Liver (tissue), 9 donors: ENCODE data around the gene WFIKKN2. TPM values are rescaled to one million over a fixed set of nuclear protein-coding genes. Genes with fewer than 3 reads are reported as not detected.

Source experiments
- DNase-seq: peaks from one replicate; pipeline ENCODE4 v3.0.0-alpha.2; 2017; ENCODE audit warnings: low spot score
- H3K27ac ChIP-seq, 2 donors: one replicate each; pipeline ENCODE4 v1.7.0; 2013; ENCODE audit warnings: inconsistent platforms in 2 of 2, low read length in 2 of 2, control low read depth in 1 of 2, low read depth in 1 of 2, mild to moderate bottlenecking in 1 of 2
- H3K27me3 ChIP-seq, 4 donors: one replicate each; pipeline versions ENCODE4 v1.6.1 to v1.7.0; 2013; ENCODE audit warnings: low read length in 3 of 4, inconsistent platforms in 1 of 4, mild to moderate bottlenecking in 1 of 4, moderate library complexity in 1 of 4; ENCODE audit not compliant: control insufficient read depth in 4 of 4, insufficient read depth in 4 of 4
- H3K36me3 ChIP-seq, 4 donors: one replicate each; pipeline versions ENCODE4 v1.6.1 to v1.7.0; 2013; ENCODE audit warnings: low read length in 3 of 4, mild to moderate bottlenecking in 3 of 4, low read depth in 1 of 4, moderate library complexity in 1 of 4; ENCODE audit not compliant: control insufficient read depth in 4 of 4, insufficient read depth in 3 of 4
- H3K4me1 ChIP-seq, 4 donors: one replicate each; pipeline versions ENCODE4 v1.6.1 to v1.7.0; 2013; ENCODE audit warnings: low read length in 3 of 4, mild to moderate bottlenecking in 3 of 4, moderate library complexity in 1 of 4; ENCODE audit not compliant: control insufficient read depth in 4 of 4, insufficient read depth in 4 of 4
- H3K4me3 ChIP-seq, 3 donors: one replicate each; pipeline versions ENCODE4 v1.6.1 to v1.7.0; 2013; ENCODE audit warnings: low read length in 3 of 3, control low read depth in 1 of 3, low read depth in 1 of 3, mild to moderate bottlenecking in 1 of 3
- H3K9ac ChIP-seq, 2 donors: one replicate each; pipeline ENCODE4 v1.7.0; 2013; ENCODE audit warnings: low read length in 2 of 2, mild to moderate bottlenecking in 2 of 2, moderate library complexity in 2 of 2, control low read depth in 1 of 2, low read depth in 1 of 2
- H3K9me3 ChIP-seq, 4 donors: one replicate each; pipeline versions ENCODE4 v1.6.1 to v1.7.0; 2013; ENCODE audit warnings: low read length in 3 of 4; ENCODE audit not compliant: control insufficient read depth in 4 of 4
- EGR1 ChIP-seq, 2 donors: IDR thresholded peaks; 2 replicates each; pipeline ENCODE4 v1.6.1; 2016 to 2018; ENCODE audit warnings: antibody characterized with exemption in 2 of 2, low read depth in 2 of 2
- FOXA1 ChIP-seq: IDR thresholded peaks from 2 replicates; pipeline ENCODE4 v1.6.1; 2016; ENCODE audit warnings: antibody characterized with exemption
- FOXA2 ChIP-seq: IDR thresholded peaks from 2 replicates; pipeline ENCODE4 v1.6.1; 2016; ENCODE audit warnings: antibody characterized with exemption
- GABPA ChIP-seq, 2 donors: IDR thresholded peaks in 1 of 2; conservative IDR thresholded peaks in 1 of 2; 2 replicates each; pipeline ENCODE4 v1.6.1; 2016; ENCODE audit warnings: antibody characterized with exemption in 2 of 2, mild to moderate bottlenecking in 1 of 2, moderate library complexity in 1 of 2
- HNF4A ChIP-seq, 2 donors: conservative IDR thresholded peaks; 2 replicates each; pipeline ENCODE4 v1.6.1; 2016; ENCODE audit warnings: antibody characterized with exemption in 2 of 2, mild to moderate bottlenecking in 2 of 2
- HNF4G ChIP-seq: IDR thresholded peaks from 2 replicates; pipeline ENCODE4 v1.6.1; 2016; ENCODE audit warnings: antibody characterized with exemption
- JUND ChIP-seq, 2 donors: IDR thresholded peaks; 2 replicates each; pipeline ENCODE4 v1.6.1; 2016; ENCODE audit warnings: antibody characterized with exemption in 2 of 2
- NR2F2 ChIP-seq: IDR thresholded peaks from 2 replicates; pipeline ENCODE4 v1.6.1; 2016; ENCODE audit warnings: antibody characterized with exemption
- RAD21 ChIP-seq, 2 donors: IDR thresholded peaks; 2 replicates each; pipeline ENCODE4 v1.6.1; 2016; ENCODE audit warnings: antibody characterized with exemption in 2 of 2, mild to moderate bottlenecking in 2 of 2
- RXRA ChIP-seq, 2 donors: IDR thresholded peaks; 2 replicates each; pipeline ENCODE4 v1.6.1; 2017 to 2018; ENCODE audit warnings: antibody characterized with exemption in 2 of 2, mild to moderate bottlenecking in 1 of 2
- SP1 ChIP-seq: IDR thresholded peaks from 2 replicates; pipeline ENCODE4 v1.6.1; 2018; ENCODE audit warnings: antibody characterized with exemption, mild to moderate bottlenecking
- TAF1 ChIP-seq: conservative IDR thresholded peaks from 2 replicates; pipeline ENCODE4 v1.6.1; 2016; ENCODE audit warnings: antibody characterized with exemption, mild to moderate bottlenecking
- YY1 ChIP-seq: IDR thresholded peaks from 2 replicates; pipeline ENCODE4 v1.6.1; 2016; ENCODE audit warnings: antibody characterized with exemption, mild to moderate bottlenecking
- WGBS: extraction: QIAGEN DNeasy Blood & Tissue Kit; methylation state at CpG from one replicate; pipeline ENCODE4 v1.1.7; 2013; 5-methylcytosine and 5-hydroxymethylcytosine counted together
- polyA plus RNA-seq, 2 donors: library from polyadenylated mRNA; stranded (reverse) in 1 of 2; unstranded in 1 of 2; fragments of 200-250 nt in 1 of 2; fragments of >200 nt in 1 of 2; fragmentation: Nextera tagmentation in 1 of 2; extraction: Ambion mirVana in 1 of 2; gene quantifications; one replicate each; pipeline versions ENCODE4 v1.2.1 to v1.2.3, GENCODE V29; 2013 to 2015
- total RNA-seq, 2 donors: library from RNA; depleted of rRNA; stranded (reverse); fragments of >200 nt; gene quantifications; one replicate each; pipeline ENCODE4 v1.2.3, GENCODE V29; 2014
- TF ChIP-seq, protein P1 (sequence below): IDR thresholded peaks from 2 replicates; pipeline ENCODE4 v1.6.1; 2016; ENCODE audit warnings: antibody characterized with exemption, mild to moderate bottlenecking
- TF ChIP-seq, protein P2 (sequence below): IDR thresholded peaks from 2 replicates; pipeline ENCODE4 v1.6.1; 2016; ENCODE audit warnings: antibody characterized with exemption
- TF ChIP-seq, protein P3 (sequence below): fragments of 150-350 bp; IDR thresholded peaks from 2 replicates; pipeline ENCODE4 v1.5.1; 2017; ENCODE audit warnings: improper control_type of control experiment, low read depth, low read length; ENCODE audit not compliant: missing input control
- TF ChIP-seq, protein P4 (sequence below): IDR thresholded peaks from 2 replicates; pipeline ENCODE4 v1.6.1; 2016; ENCODE audit warnings: antibody characterized with exemption
- donor health status: healthy.
- donor health status: healthy.
- donor health status: healthy.
- donor health status: healthy.
- donor health status: healthy.

The WFIKKN2 gene
- total and polyA plus RNA-seq, 4 donors, result 0.02 to 0.19 (median 0.07) TPM; not detected in 1

DNA sequence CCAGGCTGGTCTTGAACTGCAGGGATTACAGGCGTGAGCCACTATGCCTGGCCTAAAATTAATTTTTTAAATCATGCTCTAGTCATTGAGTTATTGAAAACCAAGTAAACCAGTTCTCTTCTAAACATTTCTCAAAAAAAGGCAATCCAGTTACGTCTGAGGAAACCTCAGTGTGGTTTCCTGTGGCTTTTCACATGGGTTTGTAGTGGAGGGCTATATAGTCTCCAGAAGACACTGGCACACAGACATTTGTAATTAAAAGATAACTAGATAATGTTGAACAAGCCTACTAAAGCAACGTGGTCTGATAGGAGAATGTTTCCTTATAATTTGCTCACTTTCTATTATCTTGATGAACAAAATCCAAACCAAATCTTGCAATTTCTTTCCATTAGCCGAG lies 36.0 kb downstream of the WFIKKN2 start (continued):
- TF ChIP-seq, protein P1, sequence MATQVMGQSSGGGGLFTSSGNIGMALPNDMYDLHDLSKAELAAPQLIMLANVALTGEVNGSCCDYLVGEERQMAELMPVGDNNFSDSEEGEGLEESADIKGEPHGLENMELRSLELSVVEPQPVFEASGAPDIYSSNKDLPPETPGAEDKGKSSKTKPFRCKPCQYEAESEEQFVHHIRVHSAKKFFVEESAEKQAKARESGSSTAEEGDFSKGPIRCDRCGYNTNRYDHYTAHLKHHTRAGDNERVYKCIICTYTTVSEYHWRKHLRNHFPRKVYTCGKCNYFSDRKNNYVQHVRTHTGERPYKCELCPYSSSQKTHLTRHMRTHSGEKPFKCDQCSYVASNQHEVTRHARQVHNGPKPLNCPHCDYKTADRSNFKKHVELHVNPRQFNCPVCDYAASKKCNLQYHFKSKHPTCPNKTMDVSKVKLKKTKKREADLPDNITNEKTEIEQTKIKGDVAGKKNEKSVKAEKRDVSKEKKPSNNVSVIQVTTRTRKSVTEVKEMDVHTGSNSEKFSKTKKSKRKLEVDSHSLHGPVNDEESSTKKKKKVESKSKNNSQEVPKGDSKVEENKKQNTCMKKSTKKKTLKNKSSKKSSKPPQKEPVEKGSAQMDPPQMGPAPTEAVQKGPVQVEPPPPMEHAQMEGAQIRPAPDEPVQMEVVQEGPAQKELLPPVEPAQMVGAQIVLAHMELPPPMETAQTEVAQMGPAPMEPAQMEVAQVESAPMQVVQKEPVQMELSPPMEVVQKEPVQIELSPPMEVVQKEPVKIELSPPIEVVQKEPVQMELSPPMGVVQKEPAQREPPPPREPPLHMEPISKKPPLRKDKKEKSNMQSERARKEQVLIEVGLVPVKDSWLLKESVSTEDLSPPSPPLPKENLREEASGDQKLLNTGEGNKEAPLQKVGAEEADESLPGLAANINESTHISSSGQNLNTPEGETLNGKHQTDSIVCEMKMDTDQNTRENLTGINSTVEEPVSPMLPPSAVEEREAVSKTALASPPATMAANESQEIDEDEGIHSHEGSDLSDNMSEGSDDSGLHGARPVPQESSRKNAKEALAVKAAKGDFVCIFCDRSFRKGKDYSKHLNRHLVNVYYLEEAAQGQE, result no peak
- TF ChIP-seq TAF1 (no peak), SP1 (no peak), HNF4G (no peak), GABPA (IDR thresholded peaks at IDR 0.05 in 1 of 2, conservative IDR thresholded peaks at IDR 0.05 in 1 of 2) (no peak), NR2F2 (no peak), RXRA (IDR thresholded peaks at IDR 0.05) (no peak)
- TF ChIP-seq, protein P2, sequence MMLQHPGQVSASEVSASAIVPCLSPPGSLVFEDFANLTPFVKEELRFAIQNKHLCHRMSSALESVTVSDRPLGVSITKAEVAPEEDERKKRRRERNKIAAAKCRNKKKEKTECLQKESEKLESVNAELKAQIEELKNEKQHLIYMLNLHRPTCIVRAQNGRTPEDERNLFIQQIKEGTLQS, result no peak

DNA sequence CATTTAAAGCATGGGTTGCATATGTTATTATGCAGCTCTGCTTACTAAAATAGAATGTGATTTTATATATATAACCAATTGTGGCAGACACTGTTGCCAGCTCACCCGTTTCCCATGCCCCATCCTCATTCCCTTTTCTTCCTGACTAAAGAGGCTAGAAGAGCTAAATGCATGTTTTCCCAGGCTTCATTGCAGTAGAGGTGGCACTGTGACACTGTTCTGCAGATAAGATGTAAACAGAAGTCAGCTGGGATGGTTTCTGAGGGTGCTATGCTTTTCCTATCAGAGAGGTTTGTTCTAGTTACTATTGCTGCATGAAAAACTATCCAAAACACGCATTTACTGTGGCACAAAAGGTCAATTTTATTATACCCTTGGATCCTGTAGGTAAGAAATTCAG lies 36.5 kb downstream of the WFIKKN2 start:
- peak in 1 of 2 donors; percentile 10 for TF ChIP-seq RXRA (IDR thresholded peaks at IDR 0.05)
- TF ChIP-seq FOXA1, result no peak
- Histone ChIP-seq H3K4me1 (peaks cover 3 to 20% (median 14%) of the 10 kb centered on the region in 4 donors), H3K9me3 (no peaks in the 10 kb centered on the region), H3K4me3 (no peak overlapping the region), H3K9ac (no peak overlapping the region), H3K27ac (no peak overlapping the region), H3K27me3 (no peaks in the 10 kb centered on the region), H3K36me3 (no peaks in the 10 kb centered on the region)
- 48% methylated on average over 2 of the region's 2 CpGs for WGBS
- DNase-seq, result no peak

DNA sequence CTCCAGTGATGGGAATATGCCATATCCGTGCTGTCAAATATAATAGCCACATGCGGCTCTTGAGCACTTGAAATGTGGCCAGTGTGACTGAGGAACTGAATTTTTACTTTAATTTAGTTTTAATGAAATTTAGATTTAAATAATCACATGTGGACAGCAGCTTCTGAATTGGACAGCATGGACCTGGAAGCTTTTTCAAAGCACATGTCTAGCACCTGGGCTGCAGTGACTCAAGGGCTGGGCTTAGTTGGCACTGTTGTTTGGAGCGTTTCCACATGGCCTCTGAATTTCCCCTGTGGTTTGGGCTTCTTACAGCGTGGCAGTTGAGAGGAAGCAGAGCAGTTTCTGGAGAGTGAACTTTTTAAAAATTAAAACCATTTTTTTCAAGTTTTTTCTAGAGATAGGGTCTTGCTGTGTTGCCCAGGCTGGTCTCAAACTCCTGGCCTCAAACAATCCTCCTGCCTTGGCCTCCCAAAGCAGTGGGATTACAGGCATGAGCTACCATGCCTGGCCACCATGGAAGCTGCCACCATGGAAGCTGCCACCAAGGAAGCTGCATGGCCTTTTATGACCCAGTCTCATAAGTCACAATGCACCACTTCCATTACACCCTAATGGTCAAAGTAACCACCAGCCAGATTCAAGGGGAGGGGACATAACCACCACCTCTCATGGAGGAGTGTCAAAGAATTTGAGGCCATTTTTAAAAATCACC lies 37.5 kb downstream of the WFIKKN2 start:
- Histone ChIP-seq H3K36me3 (no peaks in the 10 kb centered on the region), H3K9ac (no peak overlapping the region), H3K4me3 (no peak overlapping the region), H3K4me1 (peaks cover 3 to 20% (median 12%) of the 10 kb centered on the region in 4 donors), H3K9me3 (no peaks in the 10 kb centered on the region), H3K27me3 (no peaks in the 10 kb centered on the region), H3K27ac (peak overlapping the region in 1 of 2 donors; percentile 13)
- 49% methylated on average over 4 of the region's 4 CpGs for WGBS
- DNase-seq, result no peak
- TF ChIP-seq, protein P1, result peak; percentile 70
- TF ChIP-seq EGR1 (IDR thresholded peaks at IDR 0.05; ENCODE audit: low read depth in 2 of 2) (no peak), FOXA1 (no peak), GABPA (IDR thresholded peaks at IDR 0.05 in 1 of 2, conservative IDR thresholded peaks at IDR 0.05 in 1 of 2) (no peak), HNF4G (no peak), RXRA (IDR thresholded peaks at IDR 0.05) (peak in 1 of 2 donors; percentile 50), TAF1 (no peak), HNF4A (conservative IDR thresholded peaks at IDR 0.05) (peak in 1 of 2 donors; percentile 34), FOXA2 (no peak), RAD21 (IDR thresholded peaks at IDR 0.05) (peak in 1 of 2 donors; percentile 5), SP1 (peak; percentile 23), JUND (IDR thresholded peaks at IDR 0.05) (peak in 1 of 2 donors; percentile 13), NR2F2 (no peak), YY1 (no peak)
- TF ChIP-seq, protein P2, result no peak
- TF ChIP-seq, protein P3, sequence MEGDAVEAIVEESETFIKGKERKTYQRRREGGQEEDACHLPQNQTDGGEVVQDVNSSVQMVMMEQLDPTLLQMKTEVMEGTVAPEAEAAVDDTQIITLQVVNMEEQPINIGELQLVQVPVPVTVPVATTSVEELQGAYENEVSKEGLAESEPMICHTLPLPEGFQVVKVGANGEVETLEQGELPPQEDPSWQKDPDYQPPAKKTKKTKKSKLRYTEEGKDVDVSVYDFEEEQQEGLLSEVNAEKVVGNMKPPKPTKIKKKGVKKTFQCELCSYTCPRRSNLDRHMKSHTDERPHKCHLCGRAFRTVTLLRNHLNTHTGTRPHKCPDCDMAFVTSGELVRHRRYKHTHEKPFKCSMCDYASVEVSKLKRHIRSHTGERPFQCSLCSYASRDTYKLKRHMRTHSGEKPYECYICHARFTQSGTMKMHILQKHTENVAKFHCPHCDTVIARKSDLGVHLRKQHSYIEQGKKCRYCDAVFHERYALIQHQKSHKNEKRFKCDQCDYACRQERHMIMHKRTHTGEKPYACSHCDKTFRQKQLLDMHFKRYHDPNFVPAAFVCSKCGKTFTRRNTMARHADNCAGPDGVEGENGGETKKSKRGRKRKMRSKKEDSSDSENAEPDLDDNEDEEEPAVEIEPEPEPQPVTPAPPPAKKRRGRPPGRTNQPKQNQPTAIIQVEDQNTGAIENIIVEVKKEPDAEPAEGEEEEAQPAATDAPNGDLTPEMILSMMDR, result no peak
- TF ChIP-seq, protein P4, sequence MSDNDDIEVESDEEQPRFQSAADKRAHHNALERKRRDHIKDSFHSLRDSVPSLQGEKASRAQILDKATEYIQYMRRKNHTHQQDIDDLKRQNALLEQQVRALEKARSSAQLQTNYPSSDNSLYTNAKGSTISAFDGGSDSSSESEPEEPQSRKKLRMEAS, result peak; percentile 61
